Mammary epithelial cell (primary cell): Measurements from ENCODE around the gene INPP5F.

Experiments used
- EZH2 ChIP-seq: IDR thresholded peaks from 2 replicates; pipeline ENCODE4 v1.6.1; 2012; ENCODE audit warnings: low read length, inconsistent platforms, borderline replicate concordance
- TF ChIP-seq, protein P1 (sequence below), 2 donors: IDR thresholded peaks in 1 of 2; conservative IDR thresholded peaks in 1 of 2; 2 replicates each; pipeline ENCODE4 v1.5.1; 2011 to 2012; ENCODE audit warnings: inconsistent platforms in 2 of 2, low read length in 2 of 2, mild to moderate bottlenecking in 2 of 2, control low read depth in 1 of 2, low read depth in 1 of 2; ENCODE audit not compliant: insufficient read depth in 1 of 2; ENCODE audit errors: extremely low read depth in 1 of 2

DNA sequence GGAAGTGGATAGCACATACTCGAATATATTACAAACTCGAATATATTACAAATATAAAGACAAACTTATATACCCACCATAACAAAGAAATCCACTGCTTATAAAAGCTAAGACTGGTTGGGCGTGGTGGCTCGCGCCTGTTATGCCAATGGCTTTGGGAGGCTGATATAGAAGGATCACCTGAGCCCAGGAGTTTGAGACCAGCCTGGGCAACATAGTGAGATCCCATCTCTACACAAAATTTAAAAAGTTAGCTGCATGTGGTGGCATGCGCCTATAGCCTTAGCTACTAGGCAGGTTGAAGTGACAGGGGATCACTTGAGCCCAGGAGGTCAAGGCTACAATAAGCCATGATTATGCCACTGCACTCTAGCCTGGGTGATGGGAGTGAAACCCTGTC lies 126.4 kb downstream of the INPP5F start:
- TF ChIP-seq, protein P1, sequence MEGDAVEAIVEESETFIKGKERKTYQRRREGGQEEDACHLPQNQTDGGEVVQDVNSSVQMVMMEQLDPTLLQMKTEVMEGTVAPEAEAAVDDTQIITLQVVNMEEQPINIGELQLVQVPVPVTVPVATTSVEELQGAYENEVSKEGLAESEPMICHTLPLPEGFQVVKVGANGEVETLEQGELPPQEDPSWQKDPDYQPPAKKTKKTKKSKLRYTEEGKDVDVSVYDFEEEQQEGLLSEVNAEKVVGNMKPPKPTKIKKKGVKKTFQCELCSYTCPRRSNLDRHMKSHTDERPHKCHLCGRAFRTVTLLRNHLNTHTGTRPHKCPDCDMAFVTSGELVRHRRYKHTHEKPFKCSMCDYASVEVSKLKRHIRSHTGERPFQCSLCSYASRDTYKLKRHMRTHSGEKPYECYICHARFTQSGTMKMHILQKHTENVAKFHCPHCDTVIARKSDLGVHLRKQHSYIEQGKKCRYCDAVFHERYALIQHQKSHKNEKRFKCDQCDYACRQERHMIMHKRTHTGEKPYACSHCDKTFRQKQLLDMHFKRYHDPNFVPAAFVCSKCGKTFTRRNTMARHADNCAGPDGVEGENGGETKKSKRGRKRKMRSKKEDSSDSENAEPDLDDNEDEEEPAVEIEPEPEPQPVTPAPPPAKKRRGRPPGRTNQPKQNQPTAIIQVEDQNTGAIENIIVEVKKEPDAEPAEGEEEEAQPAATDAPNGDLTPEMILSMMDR (conservative IDR thresholded peaks at IDR 0.05 in 1 of 2, IDR thresholded peaks at IDR 0.05 in 1 of 2; ENCODE audit: extremely low read depth in 1 of 2, insufficient read depth in 1 of 2, low read depth in 1 of 2, low read length in 2 of 2), result no peak
- no peak for TF ChIP-seq EZH2
